Activated CD8-positive, alpha-beta T cell treated with anti-CD3 and anti-CD28 coated beads for 36 hours (primary cell): Measurements from ENCODE around the gene DDX27. TPM values are rescaled to one million over a fixed set of nuclear protein-coding genes. Genes with fewer than 3 reads are reported as not detected.

Experiments
- ATAC-seq: fragments of 200-7000 bp; cut with Tn5 transposase; one replicate; pipeline ENCODE4 v1.10.0; 2021; ENCODE audit warnings: mild to moderate bottlenecking, moderate library complexity
- CTCF ChIA-PET: fragments of 350-600 bp; sonication (Branson Sonifier 250); formaldehyde crosslinking; loops from one replicate; lab custom pipeline; 2021; ENCODE audit warnings: antibody characterized with exemption; lab: Charles Lee
- POLR2A ChIA-PET: fragments of 350-600 bp; sonication (Branson Sonifier 250); formaldehyde crosslinking; loops from one replicate; lab custom pipeline; 2021; ENCODE audit warnings: antibody characterized with exemption; lab: Charles Lee
- DNase-seq: peaks from one replicate; pipeline ENCODE4 v3.0.0-alpha.2; 2020
- H3K27ac Mint-ChIP-seq: one replicate; pipeline ENCODE4 v1.8.0; 2021; ENCODE audit warnings: mild to moderate bottlenecking, mixed read lengths
- H3K27me3 Mint-ChIP-seq: one replicate; pipeline ENCODE4 v1.8.0; 2021; ENCODE audit warnings: mixed read lengths
- H3K36me3 Mint-ChIP-seq: one replicate; pipeline ENCODE4 v1.8.0; 2021; ENCODE audit warnings: low read depth, mixed read lengths
- H3K4me1 Mint-ChIP-seq: one replicate; pipeline ENCODE4 v1.8.0; 2021; ENCODE audit warnings: low read depth, mixed read lengths
- H3K4me3 Mint-ChIP-seq: one replicate; pipeline ENCODE4 v1.8.0; 2021; ENCODE audit warnings: mild to moderate bottlenecking, moderate library complexity, mixed read lengths
- H3K9me3 Mint-ChIP-seq: one replicate; pipeline ENCODE4 v1.8.0; 2021; ENCODE audit warnings: mixed read lengths
- CTCF ChIP-seq: fragments of 200-600 bp; IDR thresholded peaks from one replicate; pipeline ENCODE4 v1.8.0; 2022; ENCODE audit warnings: antibody characterized with exemption, mild to moderate bottlenecking
- intact Hi-C: fragments of 100-400 bp; cut with micrococcal nuclease; formaldehyde crosslinking; loops from one replicate; pipeline ENCODE4 v1.10.0; 2022
- total RNA-seq, 2 experiments: library from RNA; stranded (reverse); gene quantifications; one replicate each; pipeline ENCODE4 v1.2.3, GENCODE V29; 2021

Gene DDX27
- total RNA-seq, 2 experiments from 2014 or later: 45.2 to 45.9 TPM

- ATAC-seq (no peak), DNase-seq (no peak)
- ChIA-PET CTCF (interaction anchor here (1.1 to 2.0 kb wide), 4 partner anchors 8 to 45 kb away, joined by 3 to 6 read pairs (median 4); no protein-coding TSS in a partner anchor), POLR2A (interaction anchor here (1.1 kb wide), 1 partner anchor 104 kb away, joined by 3 read pairs; no protein-coding TSS in a partner anchor)
- Mint-ChIP-seq H3K27me3 (no peaks in the 10 kb centered on the region), H3K9me3 (no peaks in the 10 kb centered on the region), H3K4me1 (peaks cover 46% of the 10 kb centered on the region), H3K36me3 (peaks cover 34% of the 10 kb centered on the region), H3K27ac (peak overlapping the region; percentile 21), H3K4me3 (no peak overlapping the region)
- intact Hi-C loops: no loop called here
- no peak for TF ChIP-seq CTCF
These were observed 46.8 kb upstream of the DDX27 start for GRCh38 chr20:49172413-49172812.

- H3K4me1 Mint-ChIP-seq: peaks cover 34% of the 10 kb centered on the region
- H3K27me3 Mint-ChIP-seq: no peaks in the 10 kb centered on the region
- ChIA-PET CTCF (interaction anchor here (1.3 to 2.0 kb wide), 2 partner anchors 9 to 43 kb away, joined by 4 to 6 read pairs; no protein-coding TSS in a partner anchor), POLR2A (interaction anchor here (1.2 kb wide), 2 partner anchors 10 to 13 kb away, joined by 4 to 6 read pairs; partner anchors contain the start of gene STAU1)
- no peak for ATAC-seq
- H3K27ac Mint-ChIP-seq: no peak overlapping the region
- no peak for DNase-seq
- no peaks in the 10 kb centered on the region for H3K9me3 Mint-ChIP-seq
- intact Hi-C loops: no loop called here
- H3K4me3 Mint-ChIP-seq: no peak overlapping the region
- TF ChIP-seq CTCF: no peak
- peaks cover 37% of the 10 kb centered on the region for H3K36me3 Mint-ChIP-seq
These were observed 45.0 kb upstream of the DDX27 start for GRCh38 chr20:49174183-49174582.

- TF ChIP-seq CTCF: no peak
- intact Hi-C loops: loop anchor here (5.0 kb wide), 1 partner anchor 38 kb away; the partner anchor contains the start of gene DDX27
- Mint-ChIP-seq H3K27ac (peak overlapping the region; percentile 43), H3K9me3 (no peaks in the 10 kb centered on the region), H3K4me3 (no peak overlapping the region), H3K4me1 (peaks cover 53% of the 10 kb centered on the region), H3K27me3 (no peaks in the 10 kb centered on the region), H3K36me3 (peaks cover 12% of the 10 kb centered on the region)
- DNase-seq (no peak), ATAC-seq (no peak)
- POLR2A ChIA-PET: interaction anchor here (0.6 to 1.7 kb wide), 7 partner anchors 8 to 75 kb away, joined by 3 to 5 read pairs (median 4); partner anchors contain the start of gene STAU1
- CTCF ChIA-PET: interaction anchor here (0.6 to 4.8 kb wide), 10 partner anchors 7 to 67 kb away, joined by 3 to 32 read pairs (median 4); partner anchors contain the start of gene STAU1
These were observed 39.6 kb upstream of the DDX27 start for GRCh38 chr20:49179368-49180277.

GRCh38 chr20:49181265-49181877 is 37.8 kb upstream of the DDX27 start:
- no peak overlapping the region for H3K27ac Mint-ChIP-seq
- no peak overlapping the region for H3K4me3 Mint-ChIP-seq
- no peaks in the 10 kb centered on the region for H3K27me3 Mint-ChIP-seq
- no peak for TF ChIP-seq CTCF
- ChIA-PET POLR2A (interaction anchor here (0.6 to 1.5 kb wide), 4 partner anchors 19 to 95 kb away, joined by 3 to 5 read pairs (median 4); no protein-coding TSS in a partner anchor), CTCF (interaction anchor here (1.1 to 4.8 kb wide), 9 partner anchors 9 to 66 kb away, joined by 3 to 32 read pairs (median 5); partner anchors contain the start of gene DDX27)
- peaks cover 18% of the 10 kb centered on the region for H3K36me3 Mint-ChIP-seq
- intact Hi-C loops: loop anchor here (5.0 kb wide), 1 partner anchor 36 kb away; the partner anchor contains the start of gene DDX27
- H3K4me1 Mint-ChIP-seq: peaks cover 66% of the 10 kb centered on the region
- DNase-seq (no peak), ATAC-seq (no peak)
- no peaks in the 10 kb centered on the region for H3K9me3 Mint-ChIP-seq
